ENCODE measurements around the gene TSPAN9. TPM values are rescaled to one million over a fixed set of nuclear protein-coding genes. Genes with fewer than 3 reads are reported as not detected.

TSPAN9 gene
- total RNA-seq, 1 donor from 2014 or later: 31.7 TPM

DNA sequence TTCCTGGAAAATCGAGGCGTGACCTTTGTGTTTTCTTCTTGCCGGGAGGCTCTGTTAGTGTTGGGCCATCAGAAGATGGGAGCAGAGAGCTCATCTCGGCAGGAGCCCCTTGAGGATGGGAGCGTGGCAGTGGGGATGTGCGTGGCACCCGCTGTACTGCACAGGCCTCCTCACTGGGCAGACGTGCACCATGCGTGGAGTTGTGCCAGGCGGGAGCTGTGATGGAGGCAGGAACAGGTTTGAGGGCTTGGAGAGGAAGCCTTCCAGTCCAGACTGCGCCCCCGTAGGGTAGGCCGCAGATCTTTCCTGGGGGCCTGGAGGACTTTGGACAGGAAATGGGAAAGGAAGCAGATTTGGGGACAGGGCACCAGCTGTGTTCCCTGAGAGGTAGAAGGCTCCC, 197.5 kb downstream of the TSPAN9 start:
- no peak for DNase-seq (ENCODE audit: extremely low spot score, unreplicated experiment)
- H3K4me3 Mint-ChIP-seq: no peak overlapping the region
- H3K36me3 Mint-ChIP-seq: peaks cover 6% of the 10 kb centered on the region
- peaks cover 26% of the 10 kb centered on the region for H3K27me3 Mint-ChIP-seq
- no peaks in the 10 kb centered on the region for H3K9me3 Mint-ChIP-seq
- TF ChIP-seq CTCF (conservative IDR thresholded peaks at IDR 0.05): no peak
- H3K4me1 Mint-ChIP-seq (ENCODE audit: unreplicated experiment): peaks cover 9% of the 10 kb centered on the region
- peak overlapping the region; percentile 57 for H3K27ac Mint-ChIP-seq

DNA sequence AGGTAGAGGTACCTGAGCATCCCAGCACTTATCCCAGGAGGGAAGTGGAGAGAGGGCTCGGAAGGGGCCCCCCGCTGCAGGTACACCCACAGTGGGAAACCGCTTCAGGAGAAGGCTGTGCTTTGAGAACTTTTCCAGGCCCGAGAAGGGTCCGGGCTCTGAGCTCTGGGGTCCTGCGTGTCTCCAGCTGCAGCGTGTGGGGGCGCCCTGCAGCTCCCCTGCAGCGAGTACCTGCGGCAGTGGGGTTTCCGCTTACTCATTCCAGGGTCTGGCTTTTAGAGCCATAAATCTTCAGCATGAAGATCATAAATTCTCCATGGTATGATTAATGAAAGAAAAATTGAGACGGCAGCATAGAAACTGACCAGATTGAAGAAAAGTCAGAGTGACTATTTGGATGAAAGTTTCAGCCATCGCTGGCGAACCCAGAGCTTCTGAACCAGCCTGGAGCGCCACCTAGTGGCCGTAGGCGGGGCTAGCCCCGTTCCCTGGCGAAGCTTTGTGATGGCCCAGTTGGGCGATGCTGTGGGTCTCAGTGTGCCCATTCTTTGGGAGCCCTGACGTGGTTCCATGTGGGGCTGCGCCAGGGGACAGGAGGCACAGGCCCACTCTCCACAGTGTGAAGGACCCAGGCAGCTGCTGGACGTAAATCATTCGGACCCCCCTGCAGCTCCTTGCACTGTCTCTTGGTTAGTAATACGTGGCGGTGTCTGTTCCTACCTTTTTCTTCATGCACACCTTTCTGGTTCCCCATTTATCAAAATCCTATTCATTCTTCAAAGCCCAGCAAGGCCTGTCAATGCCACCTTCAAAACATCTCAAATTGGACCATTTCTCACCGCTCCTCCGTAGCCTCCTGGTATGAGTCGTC, 198.2 kb downstream of the TSPAN9 start:
- H3K27me3 Mint-ChIP-seq: peaks cover 23% of the 10 kb centered on the region
- peak; percentile 98 for TF ChIP-seq CTCF (conservative IDR thresholded peaks at IDR 0.05)
- DNase-seq (ENCODE audit: extremely low spot score, unreplicated experiment): peak; percentile 89
- peaks cover 9% of the 10 kb centered on the region for H3K4me1 Mint-ChIP-seq (ENCODE audit: unreplicated experiment)
- H3K9me3 Mint-ChIP-seq: no peaks in the 10 kb centered on the region
- no peak overlapping the region for H3K27ac Mint-ChIP-seq
- no peak overlapping the region for H3K4me3 Mint-ChIP-seq
- H3K36me3 Mint-ChIP-seq: peaks cover 6% of the 10 kb centered on the region

- no peak overlapping the region for H3K4me3 Mint-ChIP-seq
- no peak for TF ChIP-seq CTCF (conservative IDR thresholded peaks at IDR 0.05)
- no peaks in the 10 kb centered on the region for H3K9me3 Mint-ChIP-seq
- no peak overlapping the region for H3K27ac Mint-ChIP-seq
- peaks cover 9% of the 10 kb centered on the region for H3K4me1 Mint-ChIP-seq (ENCODE audit: unreplicated experiment)
- no peak for DNase-seq (ENCODE audit: extremely low spot score, unreplicated experiment)
- peaks cover 18% of the 10 kb centered on the region for H3K27me3 Mint-ChIP-seq
- H3K36me3 Mint-ChIP-seq: peaks cover 6% of the 10 kb centered on the region
Observed at GRCh38 chr12:3276226-3276625, 199.0 kb downstream of the TSPAN9 start.

GRCh38 chr12:3277306-3277943, 200.2 kb downstream of the TSPAN9 start:
- DNase-seq (ENCODE audit: extremely low spot score, unreplicated experiment): no peak
- Mint-ChIP-seq H3K27me3 (peaks cover 17% of the 10 kb centered on the region), H3K4me1 (ENCODE audit: unreplicated experiment) (peaks cover 4% of the 10 kb centered on the region), H3K9me3 (no peaks in the 10 kb centered on the region), H3K4me3 (no peak overlapping the region), H3K27ac (no peak overlapping the region), H3K36me3 (peaks cover 6% of the 10 kb centered on the region)
- no peak for TF ChIP-seq CTCF (conservative IDR thresholded peaks at IDR 0.05)

DNA sequence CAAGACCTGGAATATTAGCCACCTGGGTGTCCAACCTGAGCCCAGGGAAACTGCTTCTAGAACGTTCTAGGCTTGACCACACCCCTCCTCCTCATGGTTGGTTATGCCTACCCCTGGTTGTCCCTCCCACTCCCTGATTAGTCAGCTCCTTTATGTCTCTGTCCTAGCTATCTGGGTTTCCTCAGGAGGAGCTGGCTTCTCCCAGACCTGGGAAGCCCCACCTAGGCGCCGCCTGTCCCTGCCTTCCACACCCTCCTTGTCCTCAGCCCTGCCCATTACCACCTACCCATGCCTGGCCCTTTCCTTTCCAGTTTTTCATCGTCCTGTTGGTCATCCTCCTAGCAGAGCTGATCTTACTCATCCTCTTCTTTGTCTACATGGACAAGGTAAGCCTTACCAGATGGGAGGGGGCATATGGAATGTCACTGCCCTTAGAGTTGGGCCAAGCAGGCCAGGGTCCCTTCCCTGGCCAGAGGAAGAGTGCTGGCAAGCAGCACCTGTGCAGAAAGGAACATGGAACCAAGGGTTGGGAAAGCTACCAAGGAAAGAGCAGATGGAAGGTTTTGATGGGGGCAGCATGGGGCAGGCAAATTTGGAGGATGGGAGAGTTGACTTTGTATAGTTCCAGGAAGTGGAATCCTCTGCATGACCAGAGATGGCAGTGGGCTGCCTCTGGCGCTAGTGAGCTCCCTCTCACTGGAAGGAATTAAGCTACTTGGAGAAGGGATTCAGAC, 201.7 kb downstream of the TSPAN9 start:
- H3K9me3 Mint-ChIP-seq: no peaks in the 10 kb centered on the region
- H3K27ac Mint-ChIP-seq: no peak overlapping the region
- no peak for TF ChIP-seq CTCF (conservative IDR thresholded peaks at IDR 0.05)
- no peak overlapping the region for H3K4me3 Mint-ChIP-seq
- DNase-seq (ENCODE audit: extremely low spot score, unreplicated experiment): no peak
- peaks cover 4% of the 10 kb centered on the region for H3K4me1 Mint-ChIP-seq (ENCODE audit: unreplicated experiment)
- peaks cover 14% of the 10 kb centered on the region for H3K27me3 Mint-ChIP-seq
- H3K36me3 Mint-ChIP-seq: peaks cover 6% of the 10 kb centered on the region

Data from type B pancreatic cell (in vitro differentiated cells).